Fibroblast of skin of back (primary cell): ENCODE measurements around the gene HCN2. TPM values are rescaled to one million over a fixed set of nuclear protein-coding genes. Genes with fewer than 3 reads are reported as not detected.

ENCODE experiments used
- DNase-seq: peaks from one replicate; pipeline ENCODE4 v3.0.0-alpha.2; 2013
- polyA plus RNA-seq, 2 experiments: library from polyadenylated mRNA; unstranded; fragments of 120-200 nt; gene quantifications; one replicate each; pipeline ENCODE4 v1.2.1, GENCODE V29; 2013; ENCODE audit not compliant: insufficient read length in 2 of 2

The HCN2 gene
- 10.0 TPM for polyA plus RNA-seq (2013, experiment 1 of 2; ENCODE audit: insufficient read length)
- polyA plus RNA-seq (2013, experiment 2 of 2; ENCODE audit: insufficient read length) = 8.6 TPM

GRCh38 chr19:589693-590395 is at the start of gene HCN2:
TSS of gene HCN2 (plus strand) at chr19:589881. CDS start at chr19:589946, 65 bp downstream.
- DNase-seq = no peak

GRCh38 chr19:540867-541637 is 48.6 kb upstream of the HCN2 start:
- DNase-seq = no peak

- DNase-seq = no peak
These were observed 48.0 kb upstream of the HCN2 start for GRCh38 chr19:541699-542098.

GRCh38 chr19:542173-542866 is 47.4 kb upstream of the HCN2 start:
- DNase-seq = no peak

GRCh38 chr19:543910-544608 is 45.6 kb upstream of the HCN2 start, which contains the start of gene GZMM:
TSS of gene GZMM (plus strand) at chr19:544053. CDS start at chr19:544072, 19 bp downstream.
- DNase-seq = no peak

- DNase-seq = no peak
These were observed 42.6 kb upstream of the HCN2 start for GRCh38 chr19:547117-547516.

GRCh38 chr19:547836-548720 is 41.6 kb upstream of the HCN2 start:
- no peak for DNase-seq

GRCh38 chr19:548886-549830 is 40.5 kb upstream of the HCN2 start:
- DNase-seq = no peak

- DNase-seq = no peak
These were observed 34.9 kb upstream of the HCN2 start for GRCh38 chr19:554817-555216.

GRCh38 chr19:555474-555808 is 34.2 kb upstream of the HCN2 start:
- DNase-seq = no peak

- no peak for DNase-seq
These were observed 32.9 kb upstream of the HCN2 start for GRCh38 chr19:556611-557382.

- no peak for DNase-seq
These were observed 30.8 kb upstream of the HCN2 start for GRCh38 chr19:558770-559439.

GRCh38 chr19:560121-560520 is 29.6 kb upstream of the HCN2 start:
- DNase-seq = no peak

- no peak for DNase-seq
These were observed 23.3 kb upstream of the HCN2 start for GRCh38 chr19:566403-566802.

GRCh38 chr19:566844-567243 is 22.8 kb upstream of the HCN2 start:
- no peak for DNase-seq

GRCh38 chr19:567296-567900 is 22.3 kb upstream of the HCN2 start:
- no peak for DNase-seq

GRCh38 chr19:570251-570686 is 19.4 kb upstream of the HCN2 start:
- DNase-seq = no peak

GRCh38 chr19:570937-571565 is 18.6 kb upstream of the HCN2 start:
- no peak for DNase-seq
